NCI-H446 treated with DMSO at 0.1 percent for 48 hours (cell line): ENCODE results near the gene OGT.
"Not testable (repeated sequence)": the region's sequence is repeated elsewhere in the genome, so short reads cannot be mapped to it uniquely, and the experiment has no call there.

ENCODE experiments used
- DNase-seq: peaks from one replicate; lab custom pipeline; 2025; lab: John Stamatoyannopoulos, UW

Gene OGT

GRCh38 chrX:71586929-71587328, 54.0 kb downstream of the OGT start:
- no peak for DNase-seq

GRCh38 chrX:71593210-71593609, 60.3 kb downstream of the OGT start:
- not testable (repeated sequence) for DNase-seq

- DNase-seq: no peak
Measured at GRCh38 chrX:71599965-71600364, 67.1 kb downstream of the OGT start.

- no peak for DNase-seq
Measured at GRCh38 chrX:71603618-71604017, 70.7 kb downstream of the OGT start.

GRCh38 chrX:71604141-71604540, 71.2 kb downstream of the OGT start:
- DNase-seq: no peak

- DNase-seq: no peak
Measured at GRCh38 chrX:71604796-71605568, 72.1 kb downstream of the OGT start.

GRCh38 chrX:71606536-71607216, 73.8 kb downstream of the OGT start:
- no peak for DNase-seq

- no peak for DNase-seq
Measured at GRCh38 chrX:71607488-71607887, 74.6 kb downstream of the OGT start.

- DNase-seq: no peak
Measured at GRCh38 chrX:71609095-71609750, 76.3 kb downstream of the OGT start.

- not testable (repeated sequence) for DNase-seq
Measured at GRCh38 chrX:71611736-71612135, 78.8 kb downstream of the OGT start.

- no peak for DNase-seq
Measured at GRCh38 chrX:71612256-71612655, 79.4 kb downstream of the OGT start.

- DNase-seq: no peak
Measured at GRCh38 chrX:71615056-71615455, 82.2 kb downstream of the OGT start.

- DNase-seq: no peak
Measured at GRCh38 chrX:71615954-71616353, 83.0 kb downstream of the OGT start.

- no peak for DNase-seq
Measured at GRCh38 chrX:71616672-71617529, 84.0 kb downstream of the OGT start.

GRCh38 chrX:71617742-71618141, 84.8 kb downstream of the OGT start:
- no peak for DNase-seq

GRCh38 chrX:71618303-71618721, 85.4 kb downstream of the OGT start, which contains the start of gene CXCR3:
Gene CXCR3 (minus strand): TSS chrX:71618511. CDS start chrX:71618449, 62 bp downstream.
- DNase-seq: no peak

GRCh38 chrX:71618787-71619186, 85.9 kb downstream of the OGT start:
- DNase-seq: no peak

GRCh38 chrX:71619193-71619592, 86.3 kb downstream of the OGT start:
- no peak for DNase-seq

- no peak for DNase-seq
Measured at GRCh38 chrX:71619986-71620385, 87.1 kb downstream of the OGT start.

GRCh38 chrX:71621603-71622002, 88.7 kb downstream of the OGT start:
- no peak for DNase-seq

- no peak for DNase-seq
Measured at GRCh38 chrX:71622032-71622575, 89.2 kb downstream of the OGT start.
